GM12801 (cell line): ENCODE results near the gene THG1L.

Experiments used
- CTCF ChIP-seq: IDR thresholded peaks from one replicate; pipeline ENCODE4 v1.5.1; 2011; ENCODE audit warnings: control low read depth; ENCODE audit not compliant: insufficient read length; ENCODE audit errors: extremely low read depth

The THG1L gene

GRCh38 chr5:157747173-157747740, 16.0 kb downstream of the THG1L start:
- no peak for TF ChIP-seq CTCF

DNA sequence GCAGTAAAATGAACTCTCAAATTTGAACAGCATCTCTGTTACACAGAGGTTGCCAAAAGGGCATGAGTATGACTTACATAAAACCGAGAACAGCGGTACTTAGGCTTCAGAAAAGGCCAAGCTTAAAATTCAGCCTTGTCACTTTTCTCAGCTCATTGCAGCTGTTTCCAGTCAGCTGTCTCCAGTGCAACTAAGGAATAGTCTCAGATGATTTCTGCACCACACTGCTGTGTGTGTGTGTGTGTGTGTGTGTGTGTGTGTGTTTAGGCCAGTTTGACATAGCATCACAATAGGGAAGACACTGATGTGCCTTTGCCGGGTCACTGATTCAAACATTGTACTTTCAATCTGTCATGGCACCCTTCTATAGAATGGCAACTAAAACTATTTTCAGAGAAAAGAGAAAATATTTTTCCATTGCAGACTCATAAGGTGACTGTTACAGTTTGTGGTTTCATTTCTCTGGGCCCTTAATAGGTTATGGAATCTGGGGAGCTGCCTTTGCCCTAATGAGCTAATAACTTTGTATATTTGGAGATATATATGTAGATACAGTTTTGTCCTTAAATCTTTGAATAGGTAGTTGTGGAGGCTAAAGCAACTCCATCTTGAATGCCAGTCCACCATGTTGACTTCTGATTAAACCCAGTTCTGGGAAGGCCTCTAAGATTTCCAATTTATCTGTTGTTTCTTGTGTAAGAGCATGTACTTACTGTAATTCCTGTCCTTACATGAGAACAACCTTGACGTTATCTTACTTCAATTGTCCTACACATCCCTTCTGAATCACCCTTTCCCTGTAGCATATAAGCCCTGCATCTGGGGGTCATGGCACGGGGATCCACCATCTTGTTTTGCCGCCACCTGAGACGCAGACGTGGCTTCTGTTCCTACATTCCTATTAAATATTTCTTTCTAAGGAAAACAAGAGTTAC, 16.8 kb downstream of the THG1L start:
- TF ChIP-seq CTCF, result no peak

- TF ChIP-seq CTCF, result no peak
Observed at GRCh38 chr5:157748760-157749461, 17.7 kb downstream of the THG1L start.

GRCh38 chr5:157749462-157749799, 18.2 kb downstream of the THG1L start:
- TF ChIP-seq CTCF, result no peak

- TF ChIP-seq CTCF, result no peak
Observed at GRCh38 chr5:157750320-157750719, 19.1 kb downstream of the THG1L start.

GRCh38 chr5:157756122-157756521, 24.9 kb downstream of the THG1L start:
- no peak for TF ChIP-seq CTCF

- TF ChIP-seq CTCF, result no peak
Observed at GRCh38 chr5:157758706-157759105, 27.5 kb downstream of the THG1L start.
